ENCODE data around the gene CBX4.

The CBX4 gene

DNA sequence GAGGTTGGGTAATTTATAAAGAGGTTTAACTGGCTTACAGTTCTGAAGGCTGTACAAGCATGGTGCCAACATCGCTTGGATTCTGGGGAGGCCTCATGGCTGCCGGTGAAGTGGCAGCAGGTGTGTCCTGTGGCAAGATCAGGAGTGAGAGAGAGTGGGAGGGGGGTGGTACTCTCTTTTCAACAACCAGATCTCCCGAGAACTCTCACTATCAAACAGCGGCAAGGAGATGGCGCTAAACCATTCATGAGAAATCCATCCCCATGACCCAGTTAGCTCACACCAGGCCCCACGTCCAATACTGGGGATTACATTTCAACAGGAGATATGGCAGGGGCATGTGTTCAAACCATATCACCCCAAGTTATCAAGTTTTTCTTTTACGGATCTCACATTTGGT is 44.0 kb upstream of the CBX4 start:
- Histone ChIP-seq H3K79me2 (ENCODE audit: low read length) (no peaks in the 10 kb centered on the region), H3K4me2 (ENCODE audit: low read depth, low read length) (no peak overlapping the region), H3K27me3 (replicated peaks; ENCODE audit: insufficient read depth, low read length) (peaks cover 95% of the 10 kb centered on the region), H4K20me1 (ENCODE audit: insufficient read depth, low read length) (no peaks in the 10 kb centered on the region), H3K4me3 (ENCODE audit: low read length) (no peak overlapping the region), H3K36me3 (replicated peaks; ENCODE audit: insufficient read depth, low read length) (no peaks in the 10 kb centered on the region), H2AFZ (ENCODE audit: low read length) (no peak overlapping the region), H3K9ac (ENCODE audit: low read length) (no peak overlapping the region), H3K9me2 (replicated peaks; ENCODE audit: insufficient read depth, low read length) (no peaks in the 10 kb centered on the region), H3K4me1 (ENCODE audit: low read length) (no peaks in the 10 kb centered on the region), H3F3A (ENCODE audit: insufficient read depth, low read length) (no peaks in the 10 kb centered on the region), H3K27ac (ENCODE audit: low read length) (no peak overlapping the region), H3K9me3 (replicated peaks; ENCODE audit: insufficient read depth, low read length) (no peaks in the 10 kb centered on the region)
- TF ChIP-seq, protein P1, sequence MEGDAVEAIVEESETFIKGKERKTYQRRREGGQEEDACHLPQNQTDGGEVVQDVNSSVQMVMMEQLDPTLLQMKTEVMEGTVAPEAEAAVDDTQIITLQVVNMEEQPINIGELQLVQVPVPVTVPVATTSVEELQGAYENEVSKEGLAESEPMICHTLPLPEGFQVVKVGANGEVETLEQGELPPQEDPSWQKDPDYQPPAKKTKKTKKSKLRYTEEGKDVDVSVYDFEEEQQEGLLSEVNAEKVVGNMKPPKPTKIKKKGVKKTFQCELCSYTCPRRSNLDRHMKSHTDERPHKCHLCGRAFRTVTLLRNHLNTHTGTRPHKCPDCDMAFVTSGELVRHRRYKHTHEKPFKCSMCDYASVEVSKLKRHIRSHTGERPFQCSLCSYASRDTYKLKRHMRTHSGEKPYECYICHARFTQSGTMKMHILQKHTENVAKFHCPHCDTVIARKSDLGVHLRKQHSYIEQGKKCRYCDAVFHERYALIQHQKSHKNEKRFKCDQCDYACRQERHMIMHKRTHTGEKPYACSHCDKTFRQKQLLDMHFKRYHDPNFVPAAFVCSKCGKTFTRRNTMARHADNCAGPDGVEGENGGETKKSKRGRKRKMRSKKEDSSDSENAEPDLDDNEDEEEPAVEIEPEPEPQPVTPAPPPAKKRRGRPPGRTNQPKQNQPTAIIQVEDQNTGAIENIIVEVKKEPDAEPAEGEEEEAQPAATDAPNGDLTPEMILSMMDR (IDR thresholded peaks at IDR 0.05; ENCODE audit: low read length): no peak
- TF ChIP-seq EZH2 (optimal IDR thresholded peaks at IDR 0.05; ENCODE audit: low read depth, low read length) (no peak), EZH2phosphoT487 (IDR thresholded peaks at IDR 0.05; ENCODE audit: low read length) (no peak)
- DNase-seq: no peak

DNA sequence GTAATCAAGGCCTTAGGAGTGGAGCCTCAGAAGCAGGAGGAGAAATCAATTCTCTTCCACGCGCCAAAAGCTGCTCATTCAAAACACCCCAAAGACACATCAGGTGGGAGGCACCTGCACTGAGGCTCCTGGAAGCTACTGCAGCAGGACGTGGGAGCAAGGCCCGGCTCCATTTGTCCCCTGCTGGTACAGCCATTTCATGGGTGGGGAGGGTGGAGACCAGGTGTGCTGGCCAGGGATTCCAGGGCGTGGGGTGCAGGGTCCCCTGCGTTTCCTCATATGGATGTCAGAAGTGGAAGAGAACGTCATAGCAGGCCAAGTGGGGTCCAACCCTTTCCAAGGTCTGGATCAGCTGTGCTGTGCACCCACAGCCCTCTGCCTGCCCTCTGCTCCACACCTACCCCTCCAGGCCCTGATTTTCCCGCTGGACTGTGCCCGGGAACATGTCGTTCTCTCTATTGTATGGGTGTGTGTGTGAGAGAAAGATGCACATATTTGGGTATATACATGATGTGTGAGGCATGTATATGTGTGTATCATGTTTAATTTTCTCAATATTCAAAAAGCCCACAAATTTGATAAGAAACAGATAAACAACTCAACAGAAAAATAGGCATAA is 39.2 kb upstream of the CBX4 start:
- no peaks in the 10 kb centered on the region for H3K79me2 ChIP-seq (ENCODE audit: low read length)
- H3K27me3 ChIP-seq (replicated peaks; ENCODE audit: insufficient read depth, low read length): peaks cover 91% of the 10 kb centered on the region
- no peak overlapping the region for H3K9ac ChIP-seq (ENCODE audit: low read length)
- no peak for DNase-seq
- H2AFZ ChIP-seq (ENCODE audit: low read length): no peak overlapping the region
- no peak overlapping the region for H3K4me2 ChIP-seq (ENCODE audit: low read depth, low read length)
- H3K36me3 ChIP-seq (replicated peaks; ENCODE audit: insufficient read depth, low read length): no peaks in the 10 kb centered on the region
- H3K9me2 ChIP-seq (replicated peaks; ENCODE audit: insufficient read depth, low read length): no peaks in the 10 kb centered on the region
- H3F3A ChIP-seq (ENCODE audit: insufficient read depth, low read length): no peaks in the 10 kb centered on the region
- no peak for TF ChIP-seq EZH2 (optimal IDR thresholded peaks at IDR 0.05; ENCODE audit: low read depth, low read length)
- TF ChIP-seq, protein P1 (IDR thresholded peaks at IDR 0.05; ENCODE audit: low read length): no peak
- no peak for TF ChIP-seq EZH2phosphoT487 (IDR thresholded peaks at IDR 0.05; ENCODE audit: low read length)
- no peak overlapping the region for H3K27ac ChIP-seq (ENCODE audit: low read length)
- no peaks in the 10 kb centered on the region for H4K20me1 ChIP-seq (ENCODE audit: insufficient read depth, low read length)
- no peaks in the 10 kb centered on the region for H3K4me1 ChIP-seq (ENCODE audit: low read length)
- H3K9me3 ChIP-seq (replicated peaks; ENCODE audit: insufficient read depth, low read length): no peaks in the 10 kb centered on the region
- H3K4me3 ChIP-seq (ENCODE audit: low read length): no peak overlapping the region

DNA sequence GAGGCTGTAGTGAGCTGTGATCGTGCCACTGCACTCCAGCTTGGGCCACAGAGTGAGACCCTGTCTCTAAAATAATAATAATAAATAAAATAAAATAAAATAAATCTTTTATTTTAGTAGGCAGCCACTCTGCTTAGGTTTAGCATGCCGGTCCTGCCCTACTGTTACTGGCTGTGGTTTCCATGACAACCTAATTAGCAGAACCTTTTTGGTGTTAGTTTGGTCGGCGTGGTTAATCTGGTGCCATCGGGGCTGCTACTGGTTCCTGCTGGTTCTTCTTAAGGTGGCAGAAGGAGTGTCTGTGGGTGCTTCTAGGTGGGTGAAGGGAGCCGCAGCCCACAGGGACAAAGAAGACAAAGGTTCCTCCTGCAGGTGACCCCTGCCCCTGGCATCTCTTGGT is 37.8 kb upstream of the CBX4 start:
- Histone ChIP-seq H4K20me1 (ENCODE audit: insufficient read depth, low read length) (no peaks in the 10 kb centered on the region), H3K79me2 (ENCODE audit: low read length) (no peaks in the 10 kb centered on the region), H3K9ac (ENCODE audit: low read length) (no peak overlapping the region), H3K4me1 (ENCODE audit: low read length) (no peaks in the 10 kb centered on the region), H3K9me3 (replicated peaks; ENCODE audit: insufficient read depth, low read length) (no peaks in the 10 kb centered on the region), H3K4me2 (ENCODE audit: low read depth, low read length) (no peak overlapping the region), H3K4me3 (ENCODE audit: low read length) (no peak overlapping the region), H3K9me2 (replicated peaks; ENCODE audit: insufficient read depth, low read length) (no peaks in the 10 kb centered on the region), H2AFZ (ENCODE audit: low read length) (no peak overlapping the region), H3K27ac (ENCODE audit: low read length) (no peak overlapping the region), H3K27me3 (replicated peaks; ENCODE audit: insufficient read depth, low read length) (peaks cover 88% of the 10 kb centered on the region), H3K36me3 (replicated peaks; ENCODE audit: insufficient read depth, low read length) (no peaks in the 10 kb centered on the region), H3F3A (ENCODE audit: insufficient read depth, low read length) (no peaks in the 10 kb centered on the region)
- TF ChIP-seq, protein P1 (IDR thresholded peaks at IDR 0.05; ENCODE audit: low read length): no peak
- no peak for TF ChIP-seq EZH2phosphoT487 (IDR thresholded peaks at IDR 0.05; ENCODE audit: low read length)
- no peak for TF ChIP-seq EZH2 (optimal IDR thresholded peaks at IDR 0.05; ENCODE audit: low read depth, low read length)
- no peak for DNase-seq
